Coronary artery (tissue), 2 donors: ENCODE data around the gene YPEL5.
"Not testable (repeated sequence)": the region's sequence is repeated elsewhere in the genome, so short reads cannot be mapped to it uniquely, and the experiment has no call there.

Experiments
- DNase-seq: peaks from one replicate; pipeline ENCODE4 v3.0.0-alpha.2; 2017; ENCODE audit warnings: low spot score
- H3K27ac ChIP-seq, 2 donors: fragments of 200-600 bp; sonication (generic); one replicate each; pipeline ENCODE4 v1.5.1; 2016 to 2019
- H3K4me3 ChIP-seq: fragments of 200-600 bp; sonication (generic); 2 replicates; pipeline ENCODE4 v1.5.1; 2016; ENCODE audit warnings: mild to moderate bottlenecking, moderate library complexity
- TF ChIP-seq, protein P1 (sequence below): fragments of 200-600 bp; sonication (generic); IDR thresholded peaks from one replicate; pipeline ENCODE4 v1.5.1; 2019; ENCODE audit warnings: antibody characterized with exemption

Gene YPEL5

GRCh38 chr2:30139131-30139870 lies 7.5 kb upstream of the YPEL5 start:
- H3K27ac ChIP-seq: no peak overlapping the region
- H3K4me3 ChIP-seq: no peak overlapping the region
- no peak for DNase-seq
- TF ChIP-seq, protein P1, sequence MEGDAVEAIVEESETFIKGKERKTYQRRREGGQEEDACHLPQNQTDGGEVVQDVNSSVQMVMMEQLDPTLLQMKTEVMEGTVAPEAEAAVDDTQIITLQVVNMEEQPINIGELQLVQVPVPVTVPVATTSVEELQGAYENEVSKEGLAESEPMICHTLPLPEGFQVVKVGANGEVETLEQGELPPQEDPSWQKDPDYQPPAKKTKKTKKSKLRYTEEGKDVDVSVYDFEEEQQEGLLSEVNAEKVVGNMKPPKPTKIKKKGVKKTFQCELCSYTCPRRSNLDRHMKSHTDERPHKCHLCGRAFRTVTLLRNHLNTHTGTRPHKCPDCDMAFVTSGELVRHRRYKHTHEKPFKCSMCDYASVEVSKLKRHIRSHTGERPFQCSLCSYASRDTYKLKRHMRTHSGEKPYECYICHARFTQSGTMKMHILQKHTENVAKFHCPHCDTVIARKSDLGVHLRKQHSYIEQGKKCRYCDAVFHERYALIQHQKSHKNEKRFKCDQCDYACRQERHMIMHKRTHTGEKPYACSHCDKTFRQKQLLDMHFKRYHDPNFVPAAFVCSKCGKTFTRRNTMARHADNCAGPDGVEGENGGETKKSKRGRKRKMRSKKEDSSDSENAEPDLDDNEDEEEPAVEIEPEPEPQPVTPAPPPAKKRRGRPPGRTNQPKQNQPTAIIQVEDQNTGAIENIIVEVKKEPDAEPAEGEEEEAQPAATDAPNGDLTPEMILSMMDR: no peak

- Histone ChIP-seq H3K27ac (no peak overlapping the region), H3K4me3 (no peak overlapping the region)
- TF ChIP-seq, protein P1: no peak
- DNase-seq: no peak
Measured at GRCh38 chr2:30141136-30141535, 5.7 kb upstream of the YPEL5 start.

- TF ChIP-seq, protein P1: no peak
- H3K4me3 ChIP-seq: no peak overlapping the region
- no peak for DNase-seq
Measured at GRCh38 chr2:30144260-30144659, 2.5 kb upstream of the YPEL5 start.

GRCh38 chr2:30144951-30145350 lies 1.9 kb upstream of the YPEL5 start:
- not testable (repeated sequence) for H3K27ac ChIP-seq, DNase-seq, H3K4me3 ChIP-seq

More at GRCh38 chr2:30144260-30144659, 2.5 kb upstream of the YPEL5 start:
- H3K27ac ChIP-seq: no peak overlapping the region

DNA sequence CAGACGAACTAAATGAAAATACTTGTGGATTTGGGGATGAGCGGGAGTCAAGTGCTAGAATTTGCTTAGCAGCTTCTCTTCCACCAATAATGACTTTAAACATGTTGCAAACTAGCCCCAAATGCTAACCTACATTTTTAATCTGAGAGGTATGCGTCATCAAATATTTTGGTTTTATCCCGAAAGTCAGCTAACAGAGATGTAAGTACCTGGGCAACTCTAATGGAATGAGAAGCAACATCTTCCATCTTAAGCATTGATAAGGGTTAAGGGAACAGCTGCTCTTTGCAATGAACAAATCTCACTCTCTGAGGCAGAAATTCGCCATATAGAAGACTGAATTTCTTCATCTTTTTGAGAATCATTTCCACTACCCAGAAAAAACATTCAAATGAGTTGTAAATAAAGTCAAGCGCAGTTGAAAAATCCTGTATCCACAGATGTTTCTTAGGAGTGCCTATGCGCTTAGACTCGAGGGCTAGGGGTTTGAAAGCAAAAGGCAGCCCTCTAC lies 926 bp upstream of the YPEL5 start:
- peak overlapping the region; percentile 99 for H3K4me3 ChIP-seq
- peak overlapping the region; percentile 85 to 86 for H3K27ac ChIP-seq
- TF ChIP-seq, protein P1: no peak
- DNase-seq: no peak

- peak overlapping the region; percentile 99 for H3K4me3 ChIP-seq
- TF ChIP-seq, protein P1: no peak
- H3K27ac ChIP-seq: peak overlapping the region; percentile 96 to 100
- DNase-seq: no peak
Measured at GRCh38 chr2:30147196-30147714, 448 bp downstream of the YPEL5 start.

- peak overlapping the region; percentile 96 to 100 for H3K27ac ChIP-seq
- TF ChIP-seq, protein P1: no peak
- H3K4me3 ChIP-seq: peak overlapping the region; percentile 99
- DNase-seq: peak; percentile 87
Measured at GRCh38 chr2:30147715-30148610, 1.2 kb downstream of the YPEL5 start.
